ENCODE results near the gene CCDC110.

The CCDC110 gene

GRCh38 chr4:185472103-185472542 lies 590 bp upstream of the CCDC110 start:
- DNase-seq (ENCODE audit: low spot score) = no peak

- no peak for DNase-seq (ENCODE audit: low spot score)
Observed at GRCh38 chr4:185470501-185471195, 885 bp downstream of the CCDC110 start.

- DNase-seq (ENCODE audit: low spot score) = no peak
Observed at GRCh38 chr4:185469580-185470154, 1.9 kb downstream of the CCDC110 start.

- no peak for DNase-seq (ENCODE audit: low spot score)
Observed at GRCh38 chr4:185468999-185469398, 2.5 kb downstream of the CCDC110 start.

GRCh38 chr4:185467991-185468390 lies 3.5 kb downstream of the CCDC110 start:
- no peak for DNase-seq (ENCODE audit: low spot score)

DNA sequence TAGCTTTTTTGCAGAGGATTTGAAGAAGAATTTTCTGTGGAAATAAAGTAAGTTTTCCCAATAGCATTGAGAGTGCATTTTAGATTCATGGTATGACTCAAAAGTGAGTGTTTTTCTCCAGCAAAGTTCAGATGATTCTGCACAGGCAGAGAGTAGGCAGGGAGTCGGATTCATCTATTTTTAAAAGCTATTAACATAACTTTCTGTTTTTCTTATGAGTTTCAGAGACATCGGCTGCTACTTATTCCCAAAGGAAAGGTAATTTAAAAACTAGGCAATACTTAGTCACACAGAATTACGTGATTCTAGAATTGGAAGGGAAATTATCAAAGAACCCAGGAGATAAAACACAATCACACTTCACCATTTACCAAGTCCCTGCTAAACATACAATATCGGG lies 4.4 kb downstream of the CCDC110 start:
- no peak for DNase-seq (ENCODE audit: low spot score)

DNA sequence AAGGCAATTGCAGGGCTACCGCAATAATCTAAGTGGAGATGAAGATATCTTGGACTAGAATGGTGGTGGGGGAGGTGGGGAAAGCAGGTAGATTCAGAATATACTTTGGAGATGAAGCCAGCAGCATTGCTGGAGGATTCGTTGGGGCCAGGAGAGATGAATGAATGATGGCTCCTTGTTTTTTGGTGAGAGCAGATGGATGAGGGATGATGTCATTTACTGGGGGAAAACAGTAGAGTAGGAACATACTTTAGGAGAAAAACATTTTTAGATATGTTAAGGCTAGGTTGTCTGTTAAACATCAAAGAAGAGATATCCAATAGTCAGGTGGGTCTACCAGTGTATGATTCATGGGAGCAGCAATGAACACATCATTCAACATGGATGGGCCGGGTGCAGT lies 5.8 kb downstream of the CCDC110 start:
- DNase-seq (ENCODE audit: low spot score) = no peak

- DNase-seq (ENCODE audit: low spot score) = no peak
Observed at GRCh38 chr4:185464887-185465286, 6.6 kb downstream of the CCDC110 start.

DNA sequence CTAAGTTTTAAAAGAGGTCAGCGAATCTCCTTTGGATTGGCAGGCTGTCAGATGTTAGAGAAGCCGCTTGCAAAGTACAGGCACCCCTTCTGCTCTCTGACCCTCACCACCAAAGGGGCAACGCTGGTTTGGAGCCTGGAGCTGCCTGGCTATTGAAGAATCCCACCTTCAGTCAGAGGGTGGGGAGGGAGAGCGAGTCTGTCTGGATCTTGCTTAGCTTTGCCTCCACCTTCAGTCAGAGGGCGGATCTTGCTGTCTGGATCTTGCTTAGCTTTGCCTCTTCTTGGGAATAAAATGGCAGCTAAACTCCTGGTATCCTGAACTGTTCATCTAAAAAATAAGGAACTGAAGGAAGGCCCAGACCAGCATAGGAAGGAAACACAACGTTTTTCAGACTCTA lies 7.3 kb downstream of the CCDC110 start:
- DNase-seq (ENCODE audit: low spot score) = no peak

GRCh38 chr4:185463541-185463940 lies 8.0 kb downstream of the CCDC110 start:
- no peak for DNase-seq (ENCODE audit: low spot score)

DNA sequence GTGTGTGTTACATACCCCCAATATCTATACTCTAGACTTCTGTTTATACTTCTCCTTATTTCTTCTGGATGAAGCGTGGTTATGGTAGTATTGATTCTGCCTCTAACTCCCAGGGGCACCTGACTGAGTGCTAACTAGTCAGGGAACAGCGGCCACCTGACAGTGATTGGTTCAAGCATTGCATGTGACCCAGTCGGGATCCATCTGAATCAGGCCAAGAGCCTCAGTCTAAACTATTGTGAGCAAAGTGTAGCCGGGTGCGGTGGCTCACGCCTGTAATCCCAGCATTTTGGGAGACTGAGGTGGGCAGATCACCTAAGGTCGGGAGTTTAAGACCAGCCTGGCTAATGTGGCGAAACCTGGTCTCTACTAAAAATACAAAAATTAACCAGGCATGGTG lies 10.0 kb downstream of the CCDC110 start:
- no peak for DNase-seq (ENCODE audit: low spot score)

GRCh38 chr4:185457136-185457535 lies 14.4 kb downstream of the CCDC110 start:
- no peak for DNase-seq (ENCODE audit: low spot score)

DNA sequence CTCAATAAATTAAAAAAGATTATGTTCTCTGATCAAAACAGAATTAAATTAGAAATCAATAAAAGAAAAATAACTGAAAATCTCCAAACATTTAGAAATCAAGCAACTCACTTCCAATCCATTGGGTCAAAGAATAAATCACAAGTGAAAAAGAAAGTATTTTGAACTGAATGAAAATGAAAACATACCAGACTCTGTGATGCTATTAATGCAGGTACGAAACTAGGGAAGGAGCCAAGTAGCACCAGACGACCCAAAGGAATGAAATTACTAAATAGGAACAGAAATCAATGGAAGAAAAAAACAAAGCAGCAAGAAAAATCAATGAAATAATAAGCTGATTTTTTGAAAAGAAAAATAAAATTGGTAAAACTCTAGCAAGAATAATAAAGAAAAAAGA lies 15.4 kb downstream of the CCDC110 start:
- no peak for DNase-seq (ENCODE audit: low spot score)

DNA sequence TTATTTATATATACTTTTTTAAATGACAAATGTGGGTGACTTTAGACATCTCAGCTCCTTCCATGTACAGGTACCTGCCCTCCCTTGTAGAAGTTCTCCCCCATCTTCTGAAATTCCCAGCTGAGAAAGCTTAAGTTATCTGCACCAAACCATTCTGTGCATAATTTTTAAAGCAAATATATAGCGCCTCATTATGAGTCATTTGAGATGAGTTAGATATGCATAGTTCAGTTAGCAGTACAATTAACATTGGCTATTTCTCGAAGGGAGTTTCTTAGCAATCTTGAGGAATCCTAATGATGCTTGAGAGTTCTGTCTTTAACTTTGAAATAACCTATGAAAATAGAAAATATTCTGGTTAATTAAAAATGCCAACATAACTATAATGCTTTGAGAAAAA lies 26.3 kb downstream of the CCDC110 start:
- DNase-seq (ENCODE audit: low spot score) = no peak

DNA sequence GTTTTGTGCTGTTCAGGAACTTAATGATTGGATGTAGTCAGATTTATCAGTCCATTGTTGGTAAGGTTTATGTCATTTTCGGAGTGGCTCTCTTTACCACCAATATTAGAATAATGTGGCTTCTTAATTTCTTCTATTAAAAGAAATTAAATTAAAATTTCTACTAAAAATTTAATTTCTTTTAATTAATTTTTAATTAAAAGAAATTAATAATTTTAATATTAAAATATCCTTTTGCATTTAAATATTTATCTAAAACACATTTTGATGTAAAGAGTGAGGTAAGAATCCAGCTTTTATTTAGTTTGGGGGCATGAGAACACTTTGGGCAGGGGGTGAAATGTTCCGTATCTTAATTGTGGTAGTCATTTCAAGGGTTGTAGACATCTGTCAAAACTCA lies 30.1 kb downstream of the CCDC110 start:
- DNase-seq (ENCODE audit: low spot score) = no peak

DNA sequence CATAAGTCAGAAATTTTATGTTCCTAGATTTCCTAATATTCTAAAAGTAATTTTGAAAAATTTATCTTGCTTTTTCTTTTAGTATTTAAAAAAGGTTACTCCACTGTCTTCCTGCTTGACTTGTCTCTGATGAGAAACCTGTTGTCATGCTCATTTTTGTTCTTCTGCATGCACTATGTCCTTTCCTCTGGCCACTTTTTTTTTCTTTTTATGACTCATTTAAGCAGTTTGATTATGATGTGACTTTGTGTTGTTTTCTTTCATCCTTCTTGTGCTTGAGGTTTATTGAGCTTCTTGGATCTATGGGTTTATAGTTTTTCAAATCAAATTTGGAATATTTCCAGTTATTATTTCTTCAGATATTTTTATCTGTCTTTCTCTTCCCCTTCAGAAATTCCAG lies 33.7 kb downstream of the CCDC110 start:
- DNase-seq (ENCODE audit: low spot score) = peak; percentile 24

GRCh38 chr4:185435466-185435865 lies 36.1 kb downstream of the CCDC110 start:
- no peak for DNase-seq (ENCODE audit: low spot score)

- no peak for DNase-seq (ENCODE audit: low spot score)
Observed at GRCh38 chr4:185429660-185430059, 41.9 kb downstream of the CCDC110 start.

DNA sequence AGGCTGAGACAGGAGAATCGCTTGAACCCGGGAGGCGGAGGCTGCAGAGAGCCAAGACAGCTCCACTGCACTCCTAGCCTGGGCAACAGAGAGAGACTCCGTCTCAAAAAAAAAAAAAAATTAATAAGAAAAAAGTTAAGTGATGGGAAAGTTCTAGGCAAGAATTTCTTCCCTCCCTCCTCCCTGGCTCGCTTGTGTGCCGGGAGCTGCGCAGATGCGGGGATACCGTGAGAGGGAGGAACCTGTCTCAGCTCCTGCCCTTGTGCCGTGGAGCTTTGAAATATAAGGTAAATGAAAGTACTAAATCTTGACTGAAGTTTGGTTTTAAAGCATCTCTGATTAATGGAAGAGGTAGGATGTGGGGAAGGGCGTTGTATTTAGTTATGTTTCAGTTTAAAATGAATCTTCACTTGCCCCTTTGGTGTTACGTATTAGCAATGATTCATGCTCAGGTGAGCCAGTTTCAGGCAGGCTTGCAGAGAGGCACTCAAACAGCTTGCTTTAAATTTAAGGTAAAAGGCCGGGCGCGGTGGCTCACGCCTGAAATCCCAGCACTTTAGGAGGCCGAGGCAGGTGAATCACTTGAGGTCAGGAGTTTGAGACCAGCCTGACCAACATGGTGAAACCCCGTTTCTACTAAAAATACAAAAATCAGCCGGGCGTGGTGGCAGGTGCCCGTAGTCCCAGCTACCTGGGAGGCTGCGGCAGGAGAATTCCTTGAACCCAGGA lies 44.4 kb downstream of the CCDC110 start:
- DNase-seq (ENCODE audit: low spot score) = no peak

- DNase-seq (ENCODE audit: low spot score) = peak; percentile 84
Observed at GRCh38 chr4:185425647-185426352, 45.7 kb downstream of the CCDC110 start, which contains the start of gene UFSP2. Gene UFSP2, minus strand, starts transcription at chr4:185425964. Its CDS starts 96 bp downstream, at chr4:185425868.

DNA sequence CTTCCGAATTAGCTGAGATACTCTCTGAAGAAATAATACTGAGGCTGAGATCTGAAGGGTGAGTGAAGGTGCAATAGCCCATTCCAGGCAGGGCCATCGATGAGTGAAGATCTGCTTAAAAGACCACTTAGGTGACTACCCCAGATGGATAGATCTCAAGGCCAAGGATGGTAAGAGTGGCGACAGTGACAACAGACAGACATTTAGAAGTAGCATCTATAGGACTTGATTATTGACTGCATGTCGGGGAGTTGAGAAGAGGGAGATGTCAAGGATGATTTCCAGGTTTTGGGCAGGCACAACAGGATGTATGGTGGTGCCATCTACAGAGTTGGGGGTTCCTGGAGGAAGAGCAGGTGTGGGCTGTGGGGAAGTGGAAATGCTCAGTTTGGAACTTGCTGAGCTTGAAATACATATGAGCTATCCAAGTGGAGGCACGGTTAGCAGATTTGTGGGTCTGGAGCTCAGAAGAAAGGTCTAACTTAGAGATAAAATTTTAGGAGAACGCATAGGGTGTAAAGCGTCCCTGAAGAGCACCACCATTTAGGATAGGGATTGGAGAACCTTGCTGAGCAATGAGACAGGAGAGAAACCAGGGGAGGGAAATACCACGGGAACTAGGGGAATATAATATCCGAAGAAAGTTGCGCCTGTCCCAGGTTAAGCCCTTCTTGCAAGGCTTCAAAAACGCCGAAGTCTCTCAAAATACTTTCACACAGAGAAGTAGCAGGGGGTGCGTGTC lies 46.5 kb downstream of the CCDC110 start:
- DNase-seq (ENCODE audit: low spot score) = peak; percentile 5

All from activated CD4-positive, alpha-beta T cell treated with anti-CD3 and anti-CD28 coated beads, Interleukin-2, Interleukin-4, amounts not matched to agents 100 ng/mL and 50 ng/mL, durations not matched to agents 16 hours and 8 hours (primary cell).